NCI-H774 (cell line): ENCODE measurements around the gene CCDC12.
"Not testable (repeated sequence)": the region's sequence is repeated elsewhere in the genome, so short reads cannot be mapped to it uniquely, and the experiment has no call there.

Source experiments
- DNase-seq: peaks from one replicate; lab custom pipeline; 2025; lab: John Stamatoyannopoulos, UW

The CCDC12 gene

GRCh38 chr3:46978985-46979944, 2.7 kb upstream of the CCDC12 start, which contains the start of gene NBEAL2:
TSS of gene NBEAL2 (plus strand) at chr3:46979666. CDS start at chr3:46979862, 196 bp downstream.
- peak; percentile 81 for DNase-seq

- DNase-seq, result no peak
These were observed 1.8 kb upstream of the CCDC12 start for GRCh38 chr3:46978381-46978780.

DNA sequence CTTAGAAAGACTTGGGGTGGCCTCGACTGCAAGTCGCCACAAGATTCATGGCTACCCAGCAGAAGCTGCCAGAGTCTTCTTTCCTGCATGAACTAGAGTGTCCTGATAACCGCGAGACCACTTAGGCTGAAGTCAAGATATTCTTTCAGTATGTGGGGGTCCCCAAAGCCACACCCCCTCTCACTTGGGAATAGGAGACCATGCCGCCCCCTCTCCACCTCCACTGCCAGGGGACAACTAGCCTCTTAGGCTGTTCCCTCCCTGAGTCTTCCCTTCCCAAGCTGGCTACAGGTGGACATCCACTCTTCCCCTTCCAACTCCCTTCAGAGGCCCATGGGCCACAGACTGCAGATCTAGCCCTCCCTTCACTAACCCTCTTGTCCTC, 1.3 kb upstream of the CCDC12 start:
- no peak for DNase-seq

DNA sequence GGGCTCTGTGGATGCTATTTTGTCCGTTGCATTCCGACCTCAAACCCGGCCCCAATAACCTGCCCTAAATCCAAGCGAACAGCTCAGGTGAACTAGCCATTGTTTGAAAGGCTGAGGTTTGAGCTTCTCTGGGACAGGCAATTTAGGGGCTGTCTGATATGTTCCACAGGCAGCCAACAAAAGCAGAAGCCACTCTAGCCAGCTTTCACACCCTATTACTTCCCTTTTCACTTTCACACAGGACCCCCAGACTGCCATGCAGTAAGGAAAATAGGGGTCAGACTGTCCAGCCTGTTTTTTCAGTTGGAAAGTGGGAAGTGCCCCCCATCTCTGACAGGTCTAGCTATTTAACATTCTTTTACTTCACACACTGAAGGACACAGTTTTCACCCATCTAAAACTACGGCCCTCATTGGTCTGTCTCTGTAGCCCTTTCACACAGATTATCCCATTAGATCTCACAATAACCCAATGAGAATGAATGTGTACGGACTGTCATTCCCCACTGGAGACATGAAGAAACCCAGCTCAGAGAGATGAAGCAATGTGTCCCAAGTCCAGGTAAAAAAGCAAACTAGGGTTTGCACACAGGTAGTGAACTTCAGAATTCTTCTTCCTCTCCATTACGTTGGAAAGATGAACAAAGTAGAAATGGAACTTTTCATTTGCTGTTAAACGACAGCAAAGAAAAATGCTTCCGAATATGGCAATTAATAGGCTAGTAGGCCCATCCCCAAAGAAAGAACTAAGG, 1.9 kb downstream of the CCDC12 start:
- no peak for DNase-seq

DNA sequence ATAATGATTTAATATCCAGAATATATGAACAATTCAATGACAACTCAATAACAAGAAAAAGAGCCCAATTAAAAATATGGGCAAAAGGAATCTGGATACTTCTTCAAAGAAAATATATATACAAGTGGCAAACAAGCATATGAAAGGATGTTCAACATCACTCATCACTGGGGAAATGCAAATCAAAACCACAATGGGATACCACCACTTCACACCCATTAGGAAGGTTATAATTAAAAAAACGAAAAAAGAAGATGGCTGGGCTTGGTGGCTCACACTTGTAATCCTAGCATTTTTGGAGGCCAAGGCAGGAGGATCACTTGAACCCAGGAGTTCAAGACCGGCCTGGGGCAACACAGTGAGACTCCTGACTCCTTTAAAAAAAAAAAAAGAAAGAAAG, 4.1 kb downstream of the CCDC12 start:
- DNase-seq, result no peak

- DNase-seq, result no peak
These were observed 4.8 kb downstream of the CCDC12 start for GRCh38 chr3:46971742-46972141.

DNA sequence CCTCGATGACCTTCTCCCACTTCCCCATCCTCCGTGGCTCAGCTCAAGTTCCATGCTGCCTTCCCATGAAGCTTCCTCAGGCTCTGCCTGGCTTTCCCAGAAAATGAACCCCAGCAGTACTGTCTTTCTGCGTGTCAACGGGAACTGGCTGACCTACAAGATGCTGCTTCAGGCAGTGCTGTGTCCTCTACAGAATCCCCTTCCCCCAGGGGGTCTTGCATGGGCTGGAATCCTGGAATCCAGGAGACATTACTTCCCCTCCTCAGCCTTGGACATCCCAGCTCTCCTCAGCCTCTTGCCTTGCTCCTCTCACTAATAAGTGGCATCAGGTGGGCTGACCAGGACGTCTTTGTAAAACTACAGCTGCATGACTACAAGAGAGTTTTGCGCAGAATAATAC, 5.4 kb downstream of the CCDC12 start:
- no peak for DNase-seq

DNA sequence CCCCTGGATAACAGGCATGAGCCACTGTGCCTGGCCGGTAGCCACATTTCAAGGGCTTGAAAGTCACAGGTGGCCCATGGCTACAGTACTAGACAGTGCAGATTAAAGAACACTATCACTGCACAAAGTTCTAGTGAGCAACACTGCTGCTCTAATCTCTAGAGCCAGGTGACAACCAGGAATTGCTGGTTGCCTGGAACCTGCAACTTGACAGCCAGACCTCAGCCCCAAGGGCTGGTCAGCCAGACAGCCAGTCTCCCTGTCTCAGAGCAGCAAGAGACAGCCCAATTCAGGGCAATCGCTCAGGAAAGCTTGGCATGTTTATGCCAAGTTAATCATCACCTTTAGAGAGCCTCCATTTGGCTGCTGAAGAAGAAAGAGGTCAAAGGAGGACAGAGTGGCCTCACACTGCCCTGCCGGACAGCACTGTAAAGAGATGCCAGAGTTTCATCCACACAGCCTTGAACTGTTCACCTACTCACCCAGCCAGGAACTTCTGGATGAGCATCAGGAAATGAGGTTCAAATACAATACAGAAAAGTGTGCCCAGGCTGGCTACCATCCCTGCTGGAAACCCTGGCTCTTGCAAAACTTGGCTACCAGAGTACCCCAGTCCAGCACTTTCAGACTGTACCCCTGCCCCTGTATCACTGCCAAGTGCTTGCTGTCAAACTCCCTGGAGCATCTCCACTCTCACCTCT, 6.0 kb downstream of the CCDC12 start:
- DNase-seq, result no peak

DNA sequence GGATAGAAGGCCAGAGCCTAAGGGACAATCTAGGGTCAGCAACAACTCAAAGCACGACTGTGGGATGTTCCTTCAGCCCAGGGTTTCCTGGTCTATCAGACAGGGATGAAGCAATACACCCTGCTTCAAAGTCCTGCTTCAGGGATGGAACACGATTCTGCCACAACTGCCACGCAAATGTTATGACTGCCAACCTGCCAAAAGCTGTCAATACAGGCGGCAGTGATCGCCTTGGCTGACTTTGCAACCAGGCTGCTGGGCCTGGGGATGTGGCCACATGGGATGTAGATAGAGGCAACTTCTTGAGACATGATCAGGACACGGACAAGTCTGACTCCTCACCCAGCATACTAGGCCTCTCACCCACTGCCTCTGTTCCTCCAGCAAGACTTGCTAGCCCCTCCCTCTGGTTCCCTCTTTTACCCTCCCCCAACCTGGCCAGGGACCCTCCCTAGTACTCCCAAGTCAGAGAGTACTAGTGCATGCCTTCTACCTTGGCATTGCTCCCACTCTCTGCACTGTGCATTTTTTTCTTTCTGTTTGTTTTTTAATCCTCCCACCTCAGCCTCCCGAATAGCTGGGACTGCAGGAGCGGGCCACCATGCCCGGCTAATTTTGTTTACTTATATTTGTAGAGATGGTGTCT, 7.6 kb downstream of the CCDC12 start:
- DNase-seq, result no peak

DNA sequence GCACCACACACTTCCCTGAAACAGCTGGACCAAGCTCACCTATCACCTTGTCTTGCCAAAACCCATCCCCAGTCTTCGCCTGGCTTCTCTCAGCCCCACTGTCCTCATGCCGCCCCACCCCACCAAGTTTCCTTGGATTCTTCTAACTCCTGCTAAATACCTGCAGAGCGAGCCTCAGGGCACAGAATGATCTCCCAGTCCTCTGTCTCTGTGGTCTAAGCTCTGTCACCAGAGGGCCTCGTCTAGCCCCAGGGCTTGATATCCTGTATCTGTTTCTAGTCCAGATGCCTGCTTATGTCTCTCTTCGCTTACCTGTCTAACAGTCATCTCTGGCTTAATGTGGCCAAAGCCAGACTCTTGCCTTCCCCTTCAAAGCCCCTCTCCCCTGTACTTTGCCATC, 9.7 kb downstream of the CCDC12 start:
- no peak for DNase-seq

GRCh38 chr3:46965151-46965550, 11.4 kb downstream of the CCDC12 start:
- DNase-seq, result no peak

DNA sequence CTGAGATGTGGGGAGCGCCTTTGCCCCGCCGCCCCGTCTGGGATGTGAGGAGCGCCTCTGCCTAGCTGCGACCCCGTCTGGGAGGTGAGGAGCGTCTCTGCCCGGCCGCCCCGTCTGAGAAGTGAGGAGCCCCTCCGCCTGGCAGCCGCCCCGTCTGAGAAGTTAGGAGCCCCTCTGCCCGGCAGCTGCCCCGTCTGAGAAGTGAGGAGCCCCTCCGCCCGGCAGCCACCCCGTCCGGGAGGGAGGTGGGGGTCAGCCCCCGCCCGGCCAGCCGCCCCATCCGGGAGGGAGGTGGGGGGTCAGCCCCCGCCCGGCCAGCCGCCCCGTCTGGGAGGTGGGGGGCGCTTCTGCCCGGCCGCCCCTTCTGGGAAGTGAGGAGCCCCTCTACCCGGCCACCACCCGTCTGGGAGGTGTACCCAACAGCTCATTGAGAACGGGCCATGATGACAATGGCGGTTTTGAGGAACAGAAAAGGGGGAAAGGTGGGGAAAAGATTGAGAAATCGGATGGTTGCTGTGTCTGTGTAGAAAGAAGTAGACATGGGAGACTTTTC, 12.4 kb downstream of the CCDC12 start:
- not testable (repeated sequence) for DNase-seq

DNA sequence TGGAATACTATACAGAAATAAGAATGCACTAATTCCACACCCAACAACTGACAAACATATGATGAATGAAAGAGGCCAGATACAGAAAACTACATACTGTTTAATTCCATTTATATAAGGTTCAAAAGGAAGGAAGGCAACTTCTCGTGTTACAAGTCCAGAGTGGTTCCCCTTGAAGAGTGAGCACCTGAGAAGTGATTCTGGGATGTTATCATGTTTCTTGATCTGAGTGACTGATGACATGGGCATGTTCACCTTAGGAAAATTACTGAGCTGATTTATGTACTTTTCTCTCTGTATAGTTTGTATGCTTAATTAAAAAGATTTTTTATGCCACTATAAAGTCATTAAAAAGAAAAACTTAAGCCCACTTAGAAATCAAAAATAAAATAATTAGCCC, 13.6 kb downstream of the CCDC12 start:
- no peak for DNase-seq

GRCh38 chr3:46962427-46962826, 14.1 kb downstream of the CCDC12 start:
- no peak for DNase-seq

- DNase-seq, result no peak
These were observed 15.7 kb downstream of the CCDC12 start for GRCh38 chr3:46960835-46961234.

- no peak for DNase-seq
These were observed 16.4 kb downstream of the CCDC12 start for GRCh38 chr3:46960081-46960701.

- DNase-seq, result no peak
These were observed 17.4 kb downstream of the CCDC12 start for GRCh38 chr3:46959161-46959511.

DNA sequence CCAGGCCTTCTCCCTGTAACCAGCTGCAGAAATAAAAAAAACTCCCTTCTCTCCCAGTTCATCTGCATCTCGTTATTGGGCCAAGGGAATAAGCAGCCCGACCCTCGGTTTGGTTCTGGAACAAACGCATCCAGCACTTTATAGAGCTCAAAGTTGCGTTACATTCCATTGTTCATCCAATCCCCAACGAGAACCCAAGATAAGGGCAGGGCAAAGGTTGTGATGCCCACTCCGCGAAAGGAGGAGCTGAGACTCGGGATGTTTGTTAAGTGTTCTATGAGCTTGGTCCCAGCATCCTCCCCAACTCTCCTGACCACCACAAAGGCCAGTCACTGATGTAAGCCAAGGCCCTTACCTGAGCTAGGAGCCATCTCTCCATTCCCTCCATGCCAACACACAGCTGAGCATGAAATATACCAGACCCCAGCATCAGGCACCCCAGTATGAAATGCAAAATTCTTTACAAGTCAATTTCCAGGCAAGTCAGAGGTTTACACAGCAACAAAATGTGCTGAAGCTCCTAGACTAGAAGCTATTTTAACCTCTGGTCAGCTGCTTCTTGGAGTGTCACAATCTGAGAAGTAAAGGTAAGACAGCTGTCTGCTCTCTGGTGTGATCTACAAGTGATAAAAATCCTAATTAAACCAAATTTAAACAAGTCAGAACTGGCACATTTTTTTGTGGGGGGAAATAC, 17.9 kb downstream of the CCDC12 start:
- no peak for DNase-seq

GRCh38 chr3:46957092-46957820, 19.3 kb downstream of the CCDC12 start:
- DNase-seq, result no peak

- DNase-seq, result no peak
These were observed 20.7 kb downstream of the CCDC12 start for GRCh38 chr3:46955801-46956259.
